ENCODE results near the gene OGFOD3.

DNA sequence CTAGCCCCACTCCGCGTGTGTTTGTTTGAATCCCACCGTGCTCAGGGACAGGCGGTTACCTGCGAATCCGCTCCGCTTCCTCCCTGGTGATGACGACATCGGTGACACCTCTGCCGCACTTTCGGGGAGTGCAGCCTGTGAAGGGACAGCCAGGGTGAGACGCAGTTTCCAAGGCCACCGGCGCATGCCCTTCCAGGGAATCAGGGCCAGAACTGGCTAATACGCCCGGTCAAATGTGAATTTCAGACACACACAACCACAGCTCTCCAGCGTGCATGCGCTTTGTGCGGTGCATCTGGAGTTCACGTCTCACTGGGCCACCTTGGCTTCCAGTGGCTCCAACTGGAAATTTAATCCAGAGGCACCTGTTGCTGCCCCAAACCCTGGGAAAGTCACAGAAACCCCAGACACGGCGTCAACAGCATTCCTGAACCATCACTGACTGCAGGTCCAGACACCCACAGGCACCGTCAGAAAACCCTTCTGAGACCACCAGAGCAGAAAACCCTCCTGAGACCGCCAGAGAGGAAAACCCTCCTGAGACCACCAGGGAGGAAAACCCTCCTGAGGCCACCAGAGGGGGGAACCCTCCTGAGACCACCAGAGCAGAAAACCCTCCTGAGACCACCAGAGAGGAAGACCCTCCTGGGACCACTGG, 6.9 kb downstream of the OGFOD3 start:
- TF ChIP-seq, protein P1, sequence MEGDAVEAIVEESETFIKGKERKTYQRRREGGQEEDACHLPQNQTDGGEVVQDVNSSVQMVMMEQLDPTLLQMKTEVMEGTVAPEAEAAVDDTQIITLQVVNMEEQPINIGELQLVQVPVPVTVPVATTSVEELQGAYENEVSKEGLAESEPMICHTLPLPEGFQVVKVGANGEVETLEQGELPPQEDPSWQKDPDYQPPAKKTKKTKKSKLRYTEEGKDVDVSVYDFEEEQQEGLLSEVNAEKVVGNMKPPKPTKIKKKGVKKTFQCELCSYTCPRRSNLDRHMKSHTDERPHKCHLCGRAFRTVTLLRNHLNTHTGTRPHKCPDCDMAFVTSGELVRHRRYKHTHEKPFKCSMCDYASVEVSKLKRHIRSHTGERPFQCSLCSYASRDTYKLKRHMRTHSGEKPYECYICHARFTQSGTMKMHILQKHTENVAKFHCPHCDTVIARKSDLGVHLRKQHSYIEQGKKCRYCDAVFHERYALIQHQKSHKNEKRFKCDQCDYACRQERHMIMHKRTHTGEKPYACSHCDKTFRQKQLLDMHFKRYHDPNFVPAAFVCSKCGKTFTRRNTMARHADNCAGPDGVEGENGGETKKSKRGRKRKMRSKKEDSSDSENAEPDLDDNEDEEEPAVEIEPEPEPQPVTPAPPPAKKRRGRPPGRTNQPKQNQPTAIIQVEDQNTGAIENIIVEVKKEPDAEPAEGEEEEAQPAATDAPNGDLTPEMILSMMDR (IDR thresholded peaks at IDR 0.05): no peak
- TF ChIP-seq ZFX (IDR thresholded peaks at IDR 0.05; ENCODE audit: borderline replicate concordance): no peak

Data from 22Rv1 (cell line).